A673 (cell line): ENCODE measurements around the gene PLEK. TPM values are rescaled to one million over a fixed set of nuclear protein-coding genes. Genes with fewer than 3 reads are reported as not detected.

Source experiments
- BruUV-seq: library from RNA; stranded (reverse); fragments of 400-500 nt; replicated peaks from 2 replicates; lab custom pipeline; 2021; lab: Mats Ljungman, UMichigan
- CTCF ChIA-PET: fragments of 300-600 bp; sonication (Branson Sonifier 250); formaldehyde crosslinking; loops from one replicate; lab custom pipeline; 2022; ENCODE audit warnings: antibody characterized with exemption; lab: Charles Lee
- POLR2A ChIA-PET: fragments of 300-600 bp; sonication (Branson Sonifier 250); formaldehyde crosslinking; loops from one replicate; lab custom pipeline; 2022; ENCODE audit warnings: antibody characterized with exemption; ENCODE audit not compliant: low non-redundant PET; lab: Charles Lee
- DNase-seq: peaks from one replicate; pipeline ENCODE4 v3.0.0-alpha.2; 2015; ENCODE audit warnings: low spot score
- H3K27ac ChIP-seq: fragments of 200-600 bp; sonication (generic); 2 replicates; pipeline ENCODE4 v1.5.1; 2016; ENCODE audit warnings: mixed run types, low read depth, mild to moderate bottlenecking, mixed read lengths, antibody characterized with exemption, low read length; ENCODE audit not compliant: poor library complexity, severe bottlenecking
- H3K27me3 ChIP-seq: fragments of 200-600 bp; sonication (generic); replicated peaks from 2 replicates; pipeline ENCODE4 v1.6.1; 2017; ENCODE audit warnings: mixed run types, low read depth, mild to moderate bottlenecking, mixed read lengths, antibody characterized with exemption, low read length; ENCODE audit not compliant: insufficient read depth, poor library complexity
- H3K36me3 ChIP-seq: fragments of 200-600 bp; sonication (generic); 2 replicates; pipeline ENCODE4 v1.6.1; 2016; ENCODE audit warnings: mixed run types, mild to moderate bottlenecking, mixed read lengths, antibody characterized with exemption, low read length; ENCODE audit not compliant: insufficient read depth, poor library complexity, severe bottlenecking
- H3K4me1 ChIP-seq: fragments of 200-600 bp; sonication (generic); 2 replicates; pipeline ENCODE4 v1.6.1; 2017; ENCODE audit warnings: mixed run types, mild to moderate bottlenecking, mixed read lengths, antibody characterized with exemption, low read length; ENCODE audit not compliant: insufficient read depth, poor library complexity, severe bottlenecking
- H3K4me3 ChIP-seq: fragments of 200-600 bp; sonication (generic); 2 replicates; pipeline ENCODE4 v1.5.1; 2016; ENCODE audit warnings: low read depth, mixed run types, mild to moderate bottlenecking, mixed read lengths, low read length; ENCODE audit not compliant: poor library complexity, severe bottlenecking
- H3K9me3 ChIP-seq: fragments of 200-600 bp; sonication (generic); 2 replicates; pipeline ENCODE4 v1.6.1; 2016; ENCODE audit warnings: mixed run types, low read depth, mild to moderate bottlenecking, mixed read lengths, antibody characterized with exemption, low read length; ENCODE audit not compliant: poor library complexity, severe bottlenecking
- CTCF ChIP-seq: fragments of 300-800, 200-600 bp; sonication (generic); conservative IDR thresholded peaks from 2 replicates; pipeline ENCODE4 v1.5.1; 2017; ENCODE audit warnings: low read depth, mild to moderate bottlenecking, antibody characterized with exemption, low read length, moderate library complexity, mixed read lengths
- EZH2 ChIP-seq: fragments of 200-600 bp; sonication (generic); IDR thresholded peaks from 2 replicates; pipeline ENCODE4 v1.6.1; 2017; ENCODE audit warnings: borderline replicate concordance, low read depth, mild to moderate bottlenecking, mixed read lengths, antibody characterized with exemption, low read length; ENCODE audit not compliant: poor library complexity, severe bottlenecking
- intact Hi-C: fragments of 100-400 bp; cut with micrococcal nuclease; formaldehyde crosslinking; loops from one replicate; pipeline ENCODE4 v1.10.0; 2022; ENCODE audit not compliant: unreplicated experiment
- total RNA-seq: library from RNA; stranded (reverse); gene quantifications from 2 replicates; pipeline ENCODE4 v1.2.3, GENCODE V29; 2021

Gene PLEK
- total RNA-seq, 1 experiment from 2014 or later, result not detected

- CTCF ChIA-PET, result no interaction called here
- H3K27me3 ChIP-seq, result peaks cover 2% of the 10 kb centered on the region
Measured at GRCh38 chr2:68379184-68379708, 14.2 kb downstream of the PLEK start.

GRCh38 chr2:68383778-68384177 lies 18.7 kb downstream of the PLEK start:
- H3K4me1 ChIP-seq, result peaks cover 7% of the 10 kb centered on the region
- TF ChIP-seq CTCF (no peak), EZH2 (no peak)
- CTCF ChIA-PET, result no interaction called here

More at GRCh38 chr2:68379184-68379708, 14.2 kb downstream of the PLEK start:
- intact Hi-C loops, result no loop called here
- no peak overlapping the region for H3K27ac ChIP-seq
- no TSS peak for BruUV-seq
- no peak for TF ChIP-seq EZH2
- TF ChIP-seq CTCF, result no peak
- no peaks in the 10 kb centered on the region for H3K9me3 ChIP-seq
- H3K4me3 ChIP-seq, result no peak overlapping the region
- H3K36me3 ChIP-seq, result no peaks in the 10 kb centered on the region
- POLR2A ChIA-PET, result no interaction called here
- DNase-seq, result no peak
- no peaks in the 10 kb centered on the region for H3K4me1 ChIP-seq

GRCh38 chr2:68384485-68385107 lies 19.5 kb downstream of the PLEK start:
- ChIA-PET POLR2A (no interaction called here), CTCF (no interaction called here)
- no peaks in the 10 kb centered on the region for H3K36me3 ChIP-seq
- intact Hi-C loops, result no loop called here
- H3K27me3 ChIP-seq, result no peaks in the 10 kb centered on the region
- no peak overlapping the region for H3K27ac ChIP-seq
- H3K4me3 ChIP-seq, result no peak overlapping the region
- TF ChIP-seq EZH2 (no peak), CTCF (no peak)
- DNase-seq, result no peak
- no peaks in the 10 kb centered on the region for H3K9me3 ChIP-seq
- no TSS peak for BruUV-seq
- H3K4me1 ChIP-seq, result peaks cover 7% of the 10 kb centered on the region

More at GRCh38 chr2:68383778-68384177, 18.7 kb downstream of the PLEK start:
- Histone ChIP-seq H3K36me3 (no peaks in the 10 kb centered on the region), H3K27ac (no peak overlapping the region), H3K27me3 (no peaks in the 10 kb centered on the region), H3K9me3 (no peaks in the 10 kb centered on the region), H3K4me3 (no peak overlapping the region)
- intact Hi-C loops, result no loop called here
- POLR2A ChIA-PET, result no interaction called here
- DNase-seq, result no peak
- no TSS peak for BruUV-seq
